Thyroid gland (tissue), 4 donors: ENCODE results near the gene KRT8.

Source experiments
- POLR2A ChIP-seq, 2 donors: fragments of 450-650 bp; IDR thresholded peaks; one replicate each; pipeline ENCODE4 v1.6.1; 2017; ENCODE audit warnings: antibody characterized with exemption in 2 of 2, mild to moderate bottlenecking in 2 of 2, moderate library complexity in 1 of 2
- TF ChIP-seq, protein P1 (sequence below), 6 experiments: fragments of 200-600 bp in 3 of 6; fragments of 450-650 bp in 3 of 6; sonication (generic) in 3 of 6; IDR thresholded peaks; one replicate each; pipeline ENCODE4 v1.5.1; 2016 to 2019; ENCODE audit warnings: antibody characterized with exemption in 6 of 6, mild to moderate bottlenecking in 2 of 6, inconsistent platforms in 1 of 6, moderate library complexity in 1 of 6

DNA sequence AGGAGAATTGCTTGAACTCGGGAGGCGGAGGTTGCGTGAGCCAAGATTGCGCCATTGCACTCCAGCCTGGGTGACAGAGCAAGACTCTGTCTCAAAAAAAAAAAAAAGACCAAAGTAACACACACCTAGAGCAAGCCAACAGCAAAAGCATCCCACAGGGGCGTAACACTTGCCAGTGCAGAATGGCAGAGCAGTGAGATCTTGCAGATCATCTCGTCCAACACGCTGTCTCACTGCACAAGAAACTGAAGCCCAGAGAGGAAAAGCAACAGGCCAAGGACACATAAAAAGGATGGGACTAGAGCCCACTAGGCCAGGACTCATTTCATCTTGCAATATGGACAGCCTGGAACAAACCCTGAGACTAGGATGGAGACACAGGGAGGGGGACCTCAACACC lies 43.4 kb downstream of the KRT8 start:
- TF ChIP-seq, protein P1, sequence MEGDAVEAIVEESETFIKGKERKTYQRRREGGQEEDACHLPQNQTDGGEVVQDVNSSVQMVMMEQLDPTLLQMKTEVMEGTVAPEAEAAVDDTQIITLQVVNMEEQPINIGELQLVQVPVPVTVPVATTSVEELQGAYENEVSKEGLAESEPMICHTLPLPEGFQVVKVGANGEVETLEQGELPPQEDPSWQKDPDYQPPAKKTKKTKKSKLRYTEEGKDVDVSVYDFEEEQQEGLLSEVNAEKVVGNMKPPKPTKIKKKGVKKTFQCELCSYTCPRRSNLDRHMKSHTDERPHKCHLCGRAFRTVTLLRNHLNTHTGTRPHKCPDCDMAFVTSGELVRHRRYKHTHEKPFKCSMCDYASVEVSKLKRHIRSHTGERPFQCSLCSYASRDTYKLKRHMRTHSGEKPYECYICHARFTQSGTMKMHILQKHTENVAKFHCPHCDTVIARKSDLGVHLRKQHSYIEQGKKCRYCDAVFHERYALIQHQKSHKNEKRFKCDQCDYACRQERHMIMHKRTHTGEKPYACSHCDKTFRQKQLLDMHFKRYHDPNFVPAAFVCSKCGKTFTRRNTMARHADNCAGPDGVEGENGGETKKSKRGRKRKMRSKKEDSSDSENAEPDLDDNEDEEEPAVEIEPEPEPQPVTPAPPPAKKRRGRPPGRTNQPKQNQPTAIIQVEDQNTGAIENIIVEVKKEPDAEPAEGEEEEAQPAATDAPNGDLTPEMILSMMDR (IDR thresholded peaks at IDR 0.05): no peak
- TF ChIP-seq POLR2A (IDR thresholded peaks at IDR 0.05): no peak
